Spleen (tissue), 11 donors: ENCODE measurements around the gene FHIT. TPM values are rescaled to one million over a fixed set of nuclear protein-coding genes. Genes with fewer than 3 reads are reported as not detected.

Source experiments
- DNase-seq: peaks from one replicate; pipeline ENCODE4 v3.0.0-alpha.2; 2020
- H3K27ac ChIP-seq, 8 donors: fragments of 200-600 bp; sonication (generic) in 7 of 8; 1 replicate in 4 of 8; 2 replicates in 4 of 8; pipeline versions ENCODE4 v1.5.0 to v1.8.0; 2016 to 2021; ENCODE audit warnings: inconsistent platforms in 4 of 8, mild to moderate bottlenecking in 4 of 8, moderate library complexity in 1 of 8
- H3K27me3 ChIP-seq, 7 donors: fragments of 200-600 bp; sonication (generic) in 6 of 7; replicated peaks in 1 of 7; 1 replicate in 4 of 7; 2 replicates in 3 of 7; pipeline versions ENCODE4 v1.5.0 to v1.8.0; 2016 to 2021; ENCODE audit warnings: inconsistent platforms in 3 of 7, mild to moderate bottlenecking in 1 of 7
- H3K36me3 ChIP-seq, 6 donors: fragments of 200-600 bp; sonication (generic) in 5 of 6; 1 replicate in 4 of 6; 2 replicates in 2 of 6; pipeline versions ENCODE4 v1.5.0 to v1.8.0; 2016 to 2021; ENCODE audit warnings: inconsistent platforms in 2 of 6
- H3K4me1 ChIP-seq, 6 donors: fragments of 200-600 bp; sonication (generic) in 5 of 6; 1 replicate in 3 of 6; 2 replicates in 3 of 6; pipeline versions ENCODE4 v1.5.0 to v1.8.0; 2016 to 2021; ENCODE audit warnings: inconsistent platforms in 3 of 6
- H3K4me3 ChIP-seq, 8 donors: fragments of 200-600 bp; sonication (generic) in 7 of 8; 1 replicate in 4 of 8; 2 replicates in 4 of 8; pipeline versions ENCODE4 v1.5.0 to v1.8.0; 2016 to 2021; ENCODE audit warnings: inconsistent platforms in 4 of 8, mild to moderate bottlenecking in 4 of 8, moderate library complexity in 2 of 8
- H3K9me3 ChIP-seq, 8 donors: fragments of 200-600 bp; sonication (generic) in 7 of 8; 1 replicate in 4 of 8; 2 replicates in 4 of 8; pipeline versions ENCODE4 v1.5.0 to v1.8.0; 2016 to 2021; ENCODE audit warnings: inconsistent platforms in 4 of 8
- CTCF ChIP-seq, 11 experiments: fragments of 200-600 bp in 7 of 11; fragments of 450-650 bp in 4 of 11; sonication (generic) in 4 of 11; IDR thresholded peaks in 8 of 11; conservative IDR thresholded peaks in 3 of 11; 1 replicate in 7 of 11; 2 replicates in 4 of 11; pipeline versions ENCODE4 v1.4.0 to v1.8.0; 2016 to 2021; ENCODE audit warnings: antibody characterized with exemption in 11 of 11, inconsistent platforms in 4 of 11, mild to moderate bottlenecking in 1 of 11
- POLR2A ChIP-seq, 3 donors: fragments of 450-650 bp; IDR thresholded peaks; one replicate each; pipeline ENCODE4 v1.5.1; 2017; ENCODE audit warnings: antibody characterized with exemption in 3 of 3, mild to moderate bottlenecking in 1 of 3
- POLR2AphosphoS5 ChIP-seq, 3 donors: sonication (generic); formaldehyde crosslinking; IDR thresholded peaks; one replicate each; pipeline ENCODE4 v1.5.1; 2017; ENCODE audit warnings: antibody characterized with exemption in 3 of 3
- WGBS, 5 donors: extraction: QIAGEN DNeasy Blood & Tissue Kit in 3 of 5; methylation state at CpG; one replicate each; pipeline versions ENCODE4 v1.1.5 to v1.1.7; 2013 to 2018; 5-methylcytosine and 5-hydroxymethylcytosine counted together
- intact Hi-C: fragments of 100-400 bp; cut with DNase I; formaldehyde crosslinking; loops from one replicate; pipeline ENCODE4 v1.15.0; 2023; ENCODE audit warnings: low total_unique reads
- polyA plus RNA-seq, 3 donors: library from polyadenylated mRNA; stranded (reverse); fragments of 200-250 nt; gene quantifications; one replicate each; pipeline ENCODE4 v1.2.1, GENCODE V29; 2013
- total RNA-seq, 7 donors: library from RNA; depleted of rRNA in 3 of 7; stranded (reverse); fragments of >200 nt in 3 of 7; fragmentation: NEBNext Ultra II Directional in 4 of 7; extraction: Animal tissue kit (Norgen Biotek cat#: 25700) in 4 of 7; gene quantifications; one replicate each; pipeline versions ENCODE4 v1.1.0 to v1.2.1, GENCODE V29; 2016 to 2021
- donor health status: healthy with polysubstance abuse.
- donor health status: DM: no; HTN: no; CAD: no; lungs with moderate emphysema.
- donor health status: DM: no; HTN: no; CAD: no.
- donor health status: Bipolar disorder and iron deficiency.
- donor health status: healthy.
- donor health status: DM: no; HTN: no; CAD: no.
- donor health status: DM: yes; HTN: yes; CAD: no.

FHIT gene
- total and polyA plus RNA-seq, 10 donors: 4.1 to 23.1 (median 12.2) TPM

DNA sequence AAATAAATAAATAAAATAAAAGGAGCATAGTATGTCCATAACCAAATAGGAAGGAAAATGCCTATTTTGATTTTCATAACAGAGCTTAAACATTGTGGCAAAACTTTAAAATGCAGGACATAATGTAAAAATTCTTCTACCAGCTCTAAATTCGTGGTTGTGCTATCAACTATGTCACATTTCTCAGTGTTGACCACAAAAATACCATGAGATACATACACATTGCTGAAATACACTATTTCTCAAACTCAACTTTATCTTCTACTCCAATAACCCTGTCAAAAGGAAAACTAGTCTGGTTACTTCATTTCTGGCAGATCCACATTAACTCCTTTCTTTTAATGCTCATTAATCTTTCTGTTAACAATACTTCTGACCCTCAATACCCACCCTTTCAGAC is 523.2 kb downstream of the FHIT start:
- Histone ChIP-seq H3K27me3 (no peaks in the 10 kb centered on the region), H3K36me3 (no peaks in the 10 kb centered on the region), H3K9me3 (peaks cover 0 to 13% (median 0%) of the 10 kb centered on the region in 8 donors), H3K4me1 (no peaks in the 10 kb centered on the region), H3K27ac (no peak overlapping the region), H3K4me3 (no peak overlapping the region)
- intact Hi-C loops: no loop called here
- 26 to 50% (median 43%) methylated on average over 1 of the region's 1 CpG for WGBS, 5 donors
- TF ChIP-seq CTCF (IDR thresholded peaks at IDR 0.05 in 8 of 11, conservative IDR thresholded peaks at IDR 0.05 in 3 of 11): no peak
- TF ChIP-seq POLR2A (IDR thresholded peaks at IDR 0.05): no peak
- TF ChIP-seq POLR2AphosphoS5 (IDR thresholded peaks at IDR 0.05): no peak
- no peak for DNase-seq

DNA sequence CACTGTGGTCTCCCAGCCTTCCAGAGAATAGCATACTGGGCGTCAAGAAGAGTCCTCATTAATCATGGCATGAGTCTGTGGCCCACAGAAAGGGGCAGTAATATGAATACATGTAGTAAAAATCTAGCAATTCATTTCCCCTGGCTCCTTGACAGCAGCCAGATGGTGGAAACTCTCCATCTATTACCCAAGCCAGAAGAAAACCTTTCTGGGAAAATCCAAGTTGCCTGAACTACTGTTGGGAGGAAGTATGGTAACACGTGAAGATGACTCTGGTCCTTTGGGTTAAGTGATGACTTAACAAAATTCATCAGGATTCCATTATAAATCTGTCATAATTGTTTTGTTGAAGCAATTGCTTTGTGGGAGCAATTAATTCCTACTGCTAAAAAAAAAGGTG is 530.5 kb downstream of the FHIT start:
- no peaks in the 10 kb centered on the region for H3K9me3 ChIP-seq
- H3K4me1 ChIP-seq: no peaks in the 10 kb centered on the region
- intact Hi-C loops: no loop called here
- DNase-seq: no peak
- no peaks in the 10 kb centered on the region for H3K27me3 ChIP-seq
- no peaks in the 10 kb centered on the region for H3K36me3 ChIP-seq
- H3K4me3 ChIP-seq: no peak overlapping the region
- H3K27ac ChIP-seq: no peak overlapping the region
- 51 to 68% (median 59%) methylated on average over 2 of the region's 2 CpGs for WGBS, 5 donors
- TF ChIP-seq POLR2AphosphoS5 (IDR thresholded peaks at IDR 0.05) (no peak), CTCF (IDR thresholded peaks at IDR 0.05 in 8 of 11, conservative IDR thresholded peaks at IDR 0.05 in 3 of 11) (no peak), POLR2A (IDR thresholded peaks at IDR 0.05) (no peak)

GRCh38 chr3:60716573-60716972 is 534.7 kb downstream of the FHIT start:
- no peak for DNase-seq
- Histone ChIP-seq H3K27me3 (no peaks in the 10 kb centered on the region), H3K4me1 (no peaks in the 10 kb centered on the region), H3K9me3 (peaks cover 0 to 3% (median 0%) of the 10 kb centered on the region in 8 donors), H3K27ac (no peak overlapping the region), H3K4me3 (no peak overlapping the region), H3K36me3 (no peaks in the 10 kb centered on the region)
- intact Hi-C loops: no loop called here
- 86 to 96% (median 94%) methylated on average over 3 of the region's 3 CpGs for WGBS, 5 donors
- TF ChIP-seq CTCF (IDR thresholded peaks at IDR 0.05 in 8 of 11, conservative IDR thresholded peaks at IDR 0.05 in 3 of 11): no peak
- no peak for TF ChIP-seq POLR2AphosphoS5 (IDR thresholded peaks at IDR 0.05)
- no peak for TF ChIP-seq POLR2A (IDR thresholded peaks at IDR 0.05)

DNA sequence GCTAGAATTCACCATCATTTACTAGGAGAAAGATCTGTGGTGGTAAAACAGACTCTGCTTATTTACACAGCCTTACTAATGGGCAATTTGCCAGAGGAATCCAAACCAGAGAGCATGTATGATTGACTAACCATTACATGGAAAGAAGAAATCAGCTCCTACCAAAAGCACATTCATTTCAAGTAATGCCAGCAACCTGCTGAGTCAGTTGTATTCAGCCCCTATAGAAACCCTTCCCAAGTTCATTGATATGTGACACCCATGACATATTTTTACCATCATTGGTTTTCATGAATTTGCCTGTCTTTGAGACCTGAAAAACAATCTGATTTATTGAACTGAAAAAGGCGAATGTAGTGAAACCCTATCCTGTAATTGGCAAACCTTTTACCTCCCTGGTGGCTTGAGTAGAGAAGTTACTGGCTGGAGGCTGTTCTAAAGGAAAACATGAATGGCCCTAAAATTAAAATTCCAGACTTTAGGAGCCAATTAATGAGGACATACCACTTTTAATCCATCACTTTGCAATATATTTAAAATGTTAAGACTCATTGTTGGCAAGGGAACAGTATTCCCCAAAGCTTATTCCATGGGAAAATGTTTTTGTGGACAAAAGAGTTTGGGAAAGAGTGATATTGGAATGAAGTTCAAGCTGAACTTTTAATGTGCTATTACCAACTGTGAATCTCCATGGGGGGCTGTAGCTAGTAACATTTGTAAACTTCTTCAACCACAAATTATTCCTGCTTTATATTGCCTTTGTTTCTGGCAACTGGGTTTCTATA is 542.9 kb downstream of the FHIT start:
- Histone ChIP-seq H3K9me3 (peaks cover 0 to 8% (median 0%) of the 10 kb centered on the region in 8 donors), H3K36me3 (no peaks in the 10 kb centered on the region), H3K4me1 (no peaks in the 10 kb centered on the region), H3K4me3 (no peak overlapping the region), H3K27ac (no peak overlapping the region), H3K27me3 (no peaks in the 10 kb centered on the region)
- DNase-seq: no peak
- intact Hi-C loops: no loop called here
- TF ChIP-seq CTCF (IDR thresholded peaks at IDR 0.05 in 8 of 11, conservative IDR thresholded peaks at IDR 0.05 in 3 of 11) (no peak), POLR2AphosphoS5 (IDR thresholded peaks at IDR 0.05) (no peak), POLR2A (IDR thresholded peaks at IDR 0.05) (no peak)
- 81 to 95% (median 91%) methylated on average over 1 of the region's 1 CpG for WGBS, 5 donors
